ENCODE results near the gene MRTO4.
"Not testable (repeated sequence)": the region's sequence is repeated elsewhere in the genome, so short reads cannot be mapped to it uniquely, and the experiment has no call there.

The MRTO4 gene

GRCh38 chr1:19229229-19229628 is 22.4 kb upstream of the MRTO4 start:
- DNase-seq (ENCODE audit: insufficient read length, low spot score) (no peak), FAIRE-seq (no peak)
- TF ChIP-seq CTCF (IDR thresholded peaks at IDR 0.05; ENCODE audit: insufficient read depth, missing control alignments): no peak

GRCh38 chr1:19229828-19230325 is 21.7 kb upstream of the MRTO4 start:
- FAIRE-seq (no peak), DNase-seq (ENCODE audit: insufficient read length, low spot score) (no peak)
- no peak for TF ChIP-seq CTCF (IDR thresholded peaks at IDR 0.05; ENCODE audit: insufficient read depth, missing control alignments)

- DNase-seq (ENCODE audit: insufficient read length, low spot score); FAIRE-seq: not testable (repeated sequence)
Observed at GRCh38 chr1:19231736-19232523, 19.7 kb upstream of the MRTO4 start.

- DNase-seq (ENCODE audit: insufficient read length, low spot score): no peak
- no peak for TF ChIP-seq CTCF (IDR thresholded peaks at IDR 0.05; ENCODE audit: insufficient read depth, missing control alignments)
- FAIRE-seq: no peak
Observed at GRCh38 chr1:19232524-19232846, 19.1 kb upstream of the MRTO4 start.

- TF ChIP-seq CTCF (IDR thresholded peaks at IDR 0.05; ENCODE audit: insufficient read depth, missing control alignments): no peak
- FAIRE-seq (no peak), DNase-seq (ENCODE audit: insufficient read length, low spot score) (no peak)
Observed at GRCh38 chr1:19234224-19234623, 17.4 kb upstream of the MRTO4 start.

GRCh38 chr1:19239876-19240275 is 11.7 kb upstream of the MRTO4 start:
- no peak for FAIRE-seq
- no peak for TF ChIP-seq CTCF (IDR thresholded peaks at IDR 0.05; ENCODE audit: insufficient read depth, missing control alignments)
- no peak for DNase-seq (ENCODE audit: insufficient read length, low spot score)

GRCh38 chr1:19240673-19241538 is 10.7 kb upstream of the MRTO4 start:
- DNase-seq (ENCODE audit: insufficient read length, low spot score): peak; percentile 29
- peak; percentile 96 for TF ChIP-seq CTCF (IDR thresholded peaks at IDR 0.05; ENCODE audit: insufficient read depth, missing control alignments)
- FAIRE-seq: no peak
